SK-N-SH treated with all-trans-retinoic acid at 6 μM for 48 hours (cell line): ENCODE measurements around the gene PHF13.

Source experiments
- ATAC-seq: fragments of 200-7000 bp; cut with Tn5 transposase; 3 replicates; pipeline ENCODE4 v1.9.1; 2020; ENCODE audit warnings: mild to moderate bottlenecking, moderate library complexity
- ARNTL ChIP-seq: fragments of 450-650 bp; formaldehyde crosslinking; IDR thresholded peaks from 2 replicates; pipeline ENCODE4 v1.5.0; 2020; ENCODE audit warnings: low read depth, mild to moderate bottlenecking, moderate library complexity, borderline replicate concordance
- BACH2 ChIP-seq: fragments of 250-450 bp; sonication (Bioruptor Pico); IDR thresholded peaks from 2 replicates; pipeline ENCODE4 v1.9.0; 2021; ENCODE audit warnings: mild to moderate bottlenecking, borderline replicate concordance
- CSDC2 ChIP-seq: fragments of 250-450 bp; sonication (Bioruptor Pico); IDR thresholded peaks from 2 replicates; pipeline ENCODE4 v1.5.0; 2020; ENCODE audit warnings: mild to moderate bottlenecking, moderate library complexity
- GLIS3 ChIP-seq: fragments of 250-450 bp; sonication (Bioruptor Pico); IDR thresholded peaks from 2 replicates; pipeline ENCODE4 v1.5.0; 2020; ENCODE audit warnings: mild to moderate bottlenecking, moderate library complexity
- ISL1 ChIP-seq: fragments of 250-450 bp; sonication (Bioruptor Pico); IDR thresholded peaks from 2 replicates; pipeline ENCODE4 v2.1.2; 2022; ENCODE audit warnings: mild to moderate bottlenecking, moderate library complexity
- OSR1 ChIP-seq: fragments of 250-450 bp; sonication (Bioruptor Pico); IDR thresholded peaks from 2 replicates; pipeline ENCODE4 v1.8.0; 2022; ENCODE audit warnings: moderate library complexity, mild to moderate bottlenecking, inconsistent platforms
- PPARA ChIP-seq: fragments of 250-450 bp; sonication (Bioruptor Pico); IDR thresholded peaks from 2 replicates; pipeline ENCODE4 v1.5.0; 2020; ENCODE audit warnings: mild to moderate bottlenecking, borderline replicate concordance
- SNAI2 ChIP-seq: fragments of 250-450 bp; sonication (Bioruptor Pico); IDR thresholded peaks from 2 replicates; pipeline ENCODE4 v1.5.0; 2020; ENCODE audit warnings: mild to moderate bottlenecking, moderate library complexity
- TCF4 ChIP-seq: fragments of 250-450 bp; sonication (Bioruptor Pico); IDR thresholded peaks from 2 replicates; pipeline ENCODE4 v1.8.0; 2021; ENCODE audit warnings: mild to moderate bottlenecking, moderate library complexity, borderline replicate concordance
- TOX ChIP-seq: fragments of 250-450 bp; sonication (Bioruptor Pico); IDR thresholded peaks from 2 replicates; pipeline ENCODE4 v1.8.0; 2021; ENCODE audit warnings: mild to moderate bottlenecking, moderate library complexity, borderline replicate concordance
- ZC3H10 ChIP-seq: fragments of 250-450 bp; sonication (Bioruptor Pico); IDR thresholded peaks from 2 replicates; pipeline ENCODE4 v1.5.1; 2021; ENCODE audit warnings: mild to moderate bottlenecking, moderate library complexity
- ZFP3 ChIP-seq: fragments of 250-450 bp; sonication (Bioruptor Pico); IDR thresholded peaks from 2 replicates; pipeline ENCODE4 v1.5.0; 2020; ENCODE audit warnings: mild to moderate bottlenecking, moderate library complexity
- ZFP30 ChIP-seq: fragments of 450-650 bp; formaldehyde crosslinking; IDR thresholded peaks from 2 replicates; pipeline ENCODE4 v1.5.0; 2022; ENCODE audit warnings: mild to moderate bottlenecking, moderate library complexity
- ZNF565 ChIP-seq: fragments of 450-650 bp; formaldehyde crosslinking; conservative IDR thresholded peaks from 2 replicates; pipeline ENCODE4 v1.5.0; 2020; ENCODE audit warnings: low read depth, mild to moderate bottlenecking, moderate library complexity
- ZNF70 ChIP-seq: fragments of 450-650 bp; formaldehyde crosslinking; IDR thresholded peaks from 2 replicates; pipeline ENCODE4 v1.5.0; 2020; ENCODE audit warnings: mild to moderate bottlenecking, moderate library complexity
- ZNF8 ChIP-seq: fragments of 450-650 bp; formaldehyde crosslinking; IDR thresholded peaks from 2 replicates; pipeline ENCODE4 v1.5.0; 2020; ENCODE audit warnings: mild to moderate bottlenecking, moderate library complexity
- TF ChIP-seq, protein P1 (sequence below): fragments of 250-450 bp; sonication (Bioruptor Pico); IDR thresholded peaks from 2 replicates; pipeline ENCODE4 v1.5.1; 2020; ENCODE audit warnings: low read depth, mild to moderate bottlenecking, moderate library complexity
- TF ChIP-seq, protein P2 (sequence below): fragments of 250-450 bp; sonication (Bioruptor Pico); IDR thresholded peaks from 2 replicates; pipeline ENCODE4 v1.5.1; 2021; ENCODE audit warnings: mild to moderate bottlenecking, moderate library complexity
- TF ChIP-seq, protein P3 (sequence below): fragments of 250-450 bp; sonication (Bioruptor Pico); IDR thresholded peaks from 2 replicates; pipeline ENCODE4 v1.8.0; 2021; ENCODE audit warnings: low read depth, mild to moderate bottlenecking, moderate library complexity, borderline replicate concordance
- TF ChIP-seq, protein P4 (sequence below): fragments of 250-450 bp; sonication (Bioruptor Pico); IDR thresholded peaks from 2 replicates; pipeline ENCODE4 v1.8.0; 2020; ENCODE audit warnings: mild to moderate bottlenecking, moderate library complexity, borderline replicate concordance
- TF ChIP-seq, protein P5 (sequence below): fragments of 250-450 bp; sonication (Bioruptor Pico); IDR thresholded peaks from 2 replicates; pipeline ENCODE4 v1.5.0; 2020; ENCODE audit warnings: mild to moderate bottlenecking, moderate library complexity

PHF13 gene

DNA sequence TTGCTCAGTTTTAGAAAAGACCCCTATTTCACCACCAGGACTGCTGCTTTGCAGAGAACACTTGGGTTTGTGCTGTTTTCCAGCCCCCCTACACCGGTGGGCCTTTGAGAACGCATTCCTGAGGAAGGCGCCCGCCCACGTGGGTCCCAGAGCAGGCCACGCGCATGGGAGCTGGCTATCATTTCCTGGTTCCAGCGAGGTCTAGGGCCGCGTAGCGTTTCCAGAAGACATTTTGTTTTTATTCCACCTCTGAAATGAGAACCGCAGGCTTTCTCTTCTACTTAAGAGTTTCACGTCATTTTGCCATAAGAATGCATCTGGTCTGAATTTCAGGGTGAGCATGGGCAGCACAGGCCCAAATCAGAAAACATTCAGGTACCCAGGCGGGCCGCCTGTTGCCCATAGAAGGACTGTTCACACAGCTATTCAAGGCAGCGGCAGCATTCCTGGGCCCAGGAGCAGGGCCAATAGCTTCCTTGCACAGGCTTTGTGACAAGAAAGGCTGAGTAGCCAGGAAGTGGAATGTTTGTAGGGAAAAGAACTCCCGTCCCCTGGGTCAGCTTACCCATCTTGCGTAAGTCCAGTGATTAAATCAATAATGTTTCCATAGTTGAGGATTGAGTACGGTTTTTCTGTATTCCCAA is 9.5 kb upstream of the PHF13 start:
- no peak for TF ChIP-seq ZNF565 (CRISPR knock-in tag)
- TF ChIP-seq PPARA (CRISPR knock-in tag): no peak
- no peak for TF ChIP-seq ZFP3 (CRISPR knock-in tag)
- no peak for TF ChIP-seq BACH2
- TF ChIP-seq GLIS3 (CRISPR knock-in tag): no peak
- no peak for TF ChIP-seq ISL1 (CRISPR knock-in tag)
- TF ChIP-seq SNAI2 (CRISPR knock-in tag): no peak
- TF ChIP-seq OSR1 (CRISPR knock-in tag): no peak
- TF ChIP-seq, protein P1, sequence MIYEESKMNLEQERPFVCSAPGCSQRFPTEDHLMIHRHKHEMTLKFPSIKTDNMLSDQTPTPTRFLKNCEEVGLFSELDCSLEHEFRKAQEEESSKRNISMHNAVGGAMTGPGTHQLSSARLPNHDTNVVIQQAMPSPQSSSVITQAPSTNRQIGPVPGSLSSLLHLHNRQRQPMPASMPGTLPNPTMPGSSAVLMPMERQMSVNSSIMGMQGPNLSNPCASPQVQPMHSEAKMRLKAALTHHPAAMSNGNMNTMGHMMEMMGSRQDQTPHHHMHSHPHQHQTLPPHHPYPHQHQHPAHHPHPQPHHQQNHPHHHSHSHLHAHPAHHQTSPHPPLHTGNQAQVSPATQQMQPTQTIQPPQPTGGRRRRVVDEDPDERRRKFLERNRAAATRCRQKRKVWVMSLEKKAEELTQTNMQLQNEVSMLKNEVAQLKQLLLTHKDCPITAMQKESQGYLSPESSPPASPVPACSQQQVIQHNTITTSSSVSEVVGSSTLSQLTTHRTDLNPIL: no peak
- TF ChIP-seq CSDC2 (CRISPR knock-in tag): no peak
- no peak for TF ChIP-seq ARNTL
- TF ChIP-seq, protein P2, sequence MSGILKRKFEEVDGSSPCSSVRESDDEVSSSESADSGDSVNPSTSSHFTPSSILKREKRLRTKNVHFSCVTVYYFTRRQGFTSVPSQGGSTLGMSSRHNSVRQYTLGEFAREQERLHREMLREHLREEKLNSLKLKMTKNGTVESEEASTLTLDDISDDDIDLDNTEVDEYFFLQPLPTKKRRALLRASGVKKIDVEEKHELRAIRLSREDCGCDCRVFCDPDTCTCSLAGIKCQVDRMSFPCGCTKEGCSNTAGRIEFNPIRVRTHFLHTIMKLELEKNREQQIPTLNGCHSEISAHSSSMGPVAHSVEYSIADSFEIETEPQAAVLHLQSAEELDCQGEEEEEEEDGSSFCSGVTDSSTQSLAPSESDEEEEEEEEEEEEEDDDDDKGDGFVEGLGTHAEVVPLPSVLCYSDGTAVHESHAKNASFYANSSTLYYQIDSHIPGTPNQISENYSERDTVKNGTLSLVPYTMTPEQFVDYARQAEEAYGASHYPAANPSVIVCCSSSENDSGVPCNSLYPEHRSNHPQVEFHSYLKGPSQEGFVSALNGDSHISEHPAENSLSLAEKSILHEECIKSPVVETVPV (CRISPR knock-in tag): no peak
- no peak for TF ChIP-seq ZFP30 (CRISPR knock-in tag)
- TF ChIP-seq, protein P3, sequence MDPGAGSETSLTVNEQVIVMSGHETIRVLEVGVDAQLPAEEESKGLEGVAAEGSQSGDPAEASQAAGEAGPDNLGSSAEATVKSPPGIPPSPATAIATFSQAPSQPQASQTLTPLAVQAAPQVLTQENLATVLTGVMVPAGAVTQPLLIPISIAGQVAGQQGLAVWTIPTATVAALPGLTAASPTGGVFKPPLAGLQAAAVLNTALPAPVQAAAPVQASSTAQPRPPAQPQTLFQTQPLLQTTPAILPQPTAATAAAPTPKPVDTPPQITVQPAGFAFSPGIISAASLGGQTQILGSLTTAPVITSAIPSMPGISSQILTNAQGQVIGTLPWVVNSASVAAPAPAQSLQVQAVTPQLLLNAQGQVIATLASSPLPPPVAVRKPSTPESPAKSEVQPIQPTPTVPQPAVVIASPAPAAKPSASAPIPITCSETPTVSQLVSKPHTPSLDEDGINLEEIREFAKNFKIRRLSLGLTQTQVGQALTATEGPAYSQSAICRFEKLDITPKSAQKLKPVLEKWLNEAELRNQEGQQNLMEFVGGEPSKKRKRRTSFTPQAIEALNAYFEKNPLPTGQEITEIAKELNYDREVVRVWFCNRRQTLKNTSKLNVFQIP: no peak
- TF ChIP-seq TCF4: no peak
- TF ChIP-seq ZNF70 (CRISPR knock-in tag): no peak
- TF ChIP-seq, all 23 proteins: peak for 0
- no peak for ATAC-seq

DNA sequence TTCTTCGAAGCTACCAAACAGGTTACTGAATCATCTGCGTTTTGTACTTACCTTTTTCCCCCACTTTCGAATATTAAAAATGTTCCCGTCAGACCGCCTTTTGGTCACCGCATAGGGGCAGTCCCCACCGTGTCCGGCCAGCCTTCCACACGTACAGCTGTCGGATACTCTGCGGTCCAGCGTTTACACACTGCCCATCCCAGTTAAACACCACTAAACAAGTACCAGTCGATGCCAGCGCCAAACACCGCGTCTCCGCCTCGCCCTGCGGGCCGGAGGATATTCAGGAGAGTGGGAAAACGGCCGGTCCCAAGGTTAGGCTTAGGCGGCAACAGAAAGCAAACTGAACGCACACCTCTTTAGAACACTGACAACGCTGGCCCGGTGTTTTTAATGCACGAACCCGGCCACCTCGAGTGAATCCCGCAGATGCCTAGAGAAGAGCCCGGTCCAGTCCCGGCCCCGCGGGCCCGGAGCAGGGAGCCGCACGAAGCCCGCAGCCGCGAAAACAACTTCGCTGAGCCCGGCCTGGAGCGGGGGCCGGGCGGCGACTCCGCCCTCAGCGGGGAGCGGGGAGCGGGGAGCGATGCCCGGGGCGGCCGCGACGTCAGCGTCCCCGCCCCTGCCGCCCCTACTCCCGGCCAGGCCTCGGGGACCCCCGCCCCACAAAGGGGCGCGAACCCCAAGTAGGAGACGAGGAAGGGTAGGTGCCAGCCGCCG is 730 bp upstream of the PHF13 start:
- TF ChIP-seq CSDC2 (CRISPR knock-in tag) (no peak), BACH2 (no peak), GLIS3 (CRISPR knock-in tag) (no peak), ZNF8 (no peak), ISL1 (CRISPR knock-in tag) (no peak), TOX (no peak), ZNF70 (CRISPR knock-in tag) (no peak)
- TF ChIP-seq, protein P2 (CRISPR knock-in tag): no peak
- TF ChIP-seq, protein P4, sequence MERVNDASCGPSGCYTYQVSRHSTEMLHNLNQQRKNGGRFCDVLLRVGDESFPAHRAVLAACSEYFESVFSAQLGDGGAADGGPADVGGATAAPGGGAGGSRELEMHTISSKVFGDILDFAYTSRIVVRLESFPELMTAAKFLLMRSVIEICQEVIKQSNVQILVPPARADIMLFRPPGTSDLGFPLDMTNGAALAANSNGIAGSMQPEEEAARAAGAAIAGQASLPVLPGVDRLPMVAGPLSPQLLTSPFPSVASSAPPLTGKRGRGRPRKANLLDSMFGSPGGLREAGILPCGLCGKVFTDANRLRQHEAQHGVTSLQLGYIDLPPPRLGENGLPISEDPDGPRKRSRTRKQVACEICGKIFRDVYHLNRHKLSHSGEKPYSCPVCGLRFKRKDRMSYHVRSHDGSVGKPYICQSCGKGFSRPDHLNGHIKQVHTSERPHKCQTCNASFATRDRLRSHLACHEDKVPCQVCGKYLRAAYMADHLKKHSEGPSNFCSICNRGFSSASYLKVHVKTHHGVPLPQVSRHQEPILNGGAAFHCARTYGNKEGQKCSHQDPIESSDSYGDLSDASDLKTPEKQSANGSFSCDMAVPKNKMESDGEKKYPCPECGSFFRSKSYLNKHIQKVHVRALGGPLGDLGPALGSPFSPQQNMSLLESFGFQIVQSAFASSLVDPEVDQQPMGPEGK (CRISPR knock-in tag): no peak
- ATAC-seq: peak; percentile 69

DNA sequence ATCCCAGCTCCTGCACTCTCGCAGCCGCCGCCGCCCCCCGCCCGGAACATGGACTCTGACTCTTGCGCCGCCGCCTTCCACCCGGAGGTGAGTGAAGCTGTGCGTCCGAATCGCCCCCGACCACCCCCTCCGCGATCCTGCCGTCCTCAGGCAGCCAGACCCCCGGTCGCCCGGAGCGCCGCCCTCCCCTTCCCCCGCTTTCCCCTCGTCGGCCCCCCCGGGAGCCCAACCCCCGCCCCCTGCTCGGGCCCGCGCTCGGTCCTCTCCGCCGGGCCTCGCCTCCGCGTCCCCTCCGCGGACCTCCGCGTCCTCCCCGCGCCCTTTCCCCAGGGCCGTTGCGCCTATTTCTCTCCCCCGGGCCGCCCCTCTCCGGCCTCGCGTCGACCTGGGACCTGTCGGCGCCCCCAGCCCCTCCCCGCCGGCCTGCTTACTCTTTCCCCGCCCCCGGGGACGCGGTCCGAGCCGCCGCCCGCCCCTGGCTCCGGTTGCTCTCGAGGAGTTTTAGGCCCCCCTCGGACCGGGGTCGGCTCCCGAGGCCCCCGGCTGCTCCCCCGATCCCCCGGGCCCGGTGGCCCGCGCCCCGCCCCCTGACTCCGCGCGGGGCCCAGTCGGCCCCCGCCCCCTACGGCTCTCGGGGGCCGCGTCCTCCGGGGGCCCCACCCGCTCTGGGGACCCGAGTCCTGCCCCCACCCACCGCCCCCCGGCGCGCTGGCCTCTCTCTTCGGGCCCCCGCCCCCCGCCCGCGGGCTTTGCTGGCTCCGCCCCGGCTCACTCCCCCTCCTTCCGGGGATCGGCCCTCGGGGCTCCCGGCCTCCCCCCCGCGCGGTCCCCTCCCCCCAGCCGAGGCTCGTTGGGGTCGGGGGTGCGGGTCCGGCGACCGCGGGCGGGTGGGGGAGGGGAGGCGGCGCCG is 743 bp downstream of the PHF13 start:
- ATAC-seq: peak; percentile 3
- no peak for TF ChIP-seq ZC3H10 (CRISPR knock-in tag)
- TF ChIP-seq ZNF70 (CRISPR knock-in tag): no peak
- TF ChIP-seq ZNF565 (CRISPR knock-in tag): no peak
- TF ChIP-seq, protein P3: no peak
- TF ChIP-seq ISL1 (CRISPR knock-in tag): no peak
- TF ChIP-seq, protein P5, sequence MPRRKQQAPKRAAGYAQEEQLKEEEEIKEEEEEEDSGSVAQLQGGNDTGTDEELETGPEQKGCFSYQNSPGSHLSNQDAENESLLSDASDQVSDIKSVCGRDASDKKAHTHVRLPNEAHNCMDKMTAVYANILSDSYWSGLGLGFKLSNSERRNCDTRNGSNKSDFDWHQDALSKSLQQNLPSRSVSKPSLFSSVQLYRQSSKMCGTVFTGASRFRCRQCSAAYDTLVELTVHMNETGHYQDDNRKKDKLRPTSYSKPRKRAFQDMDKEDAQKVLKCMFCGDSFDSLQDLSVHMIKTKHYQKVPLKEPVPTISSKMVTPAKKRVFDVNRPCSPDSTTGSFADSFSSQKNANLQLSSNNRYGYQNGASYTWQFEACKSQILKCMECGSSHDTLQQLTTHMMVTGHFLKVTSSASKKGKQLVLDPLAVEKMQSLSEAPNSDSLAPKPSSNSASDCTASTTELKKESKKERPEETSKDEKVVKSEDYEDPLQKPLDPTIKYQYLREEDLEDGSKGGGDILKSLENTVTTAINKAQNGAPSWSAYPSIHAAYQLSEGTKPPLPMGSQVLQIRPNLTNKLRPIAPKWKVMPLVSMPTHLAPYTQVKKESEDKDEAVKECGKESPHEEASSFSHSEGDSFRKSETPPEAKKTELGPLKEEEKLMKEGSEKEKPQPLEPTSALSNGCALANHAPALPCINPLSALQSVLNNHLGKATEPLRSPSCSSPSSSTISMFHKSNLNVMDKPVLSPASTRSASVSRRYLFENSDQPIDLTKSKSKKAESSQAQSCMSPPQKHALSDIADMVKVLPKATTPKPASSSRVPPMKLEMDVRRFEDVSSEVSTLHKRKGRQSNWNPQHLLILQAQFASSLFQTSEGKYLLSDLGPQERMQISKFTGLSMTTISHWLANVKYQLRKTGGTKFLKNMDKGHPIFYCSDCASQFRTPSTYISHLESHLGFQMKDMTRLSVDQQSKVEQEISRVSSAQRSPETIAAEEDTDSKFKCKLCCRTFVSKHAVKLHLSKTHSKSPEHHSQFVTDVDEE (CRISPR knock-in tag): no peak
- TF ChIP-seq, protein P2 (CRISPR knock-in tag): no peak
- no peak for TF ChIP-seq ZFP30 (CRISPR knock-in tag)
